Stimulated activated CD8-positive, alpha-beta memory T cell treated with anti-CD3 and anti-CD28 coated beads, Interleukin-7, amount 100 ng/mL, for 24 hours (primary cell): Measurements from ENCODE around the gene ANO6.
"Not testable (repeated sequence)": the region's sequence is repeated elsewhere in the genome, so short reads cannot be mapped to it uniquely, and the experiment has no call there.

Experiments
- DNase-seq: peaks from one replicate; pipeline ENCODE4 v3.0.0-alpha.2; 2020; ENCODE audit warnings: low read depth

ANO6 gene

DNA sequence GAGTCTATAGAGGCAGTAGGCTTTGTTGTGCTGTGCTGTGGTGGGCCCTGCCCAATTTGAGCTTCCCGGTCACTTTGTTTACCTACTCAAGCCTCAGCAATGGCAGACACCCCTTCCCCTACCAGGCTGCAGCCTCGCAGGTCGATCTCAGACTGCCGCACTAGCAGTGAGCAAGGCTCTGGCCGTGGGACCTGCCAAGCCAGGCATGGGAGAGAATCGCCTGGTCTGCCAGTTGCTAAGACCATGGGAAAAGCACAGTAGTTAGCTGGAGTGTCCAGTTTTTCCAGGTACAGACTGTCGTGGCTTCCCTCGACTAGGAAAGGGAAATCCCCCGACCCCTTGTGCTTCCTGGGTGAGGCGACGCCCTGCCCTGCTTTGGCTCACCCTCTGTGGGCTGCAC is 26.3 kb downstream of the ANO6 start:
- DNase-seq: no peak

DNA sequence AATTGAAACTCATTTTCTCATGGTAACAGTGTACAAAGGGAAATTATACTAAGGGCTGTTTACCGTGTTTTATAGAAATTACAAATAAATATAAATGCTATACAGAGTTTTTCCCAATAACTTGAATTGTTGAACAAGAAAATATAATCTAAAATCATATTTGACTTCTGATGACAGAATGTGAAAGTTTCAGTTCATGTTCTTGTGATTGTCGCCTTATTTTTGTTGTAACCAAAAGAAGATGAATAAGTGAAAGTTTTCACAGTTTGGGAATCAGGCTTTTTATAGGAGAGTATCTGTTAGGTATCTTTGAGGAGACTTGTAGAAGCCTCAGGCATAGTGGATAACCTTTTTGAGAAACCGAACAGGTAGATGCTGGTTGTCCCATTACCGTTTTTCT is 28.1 kb downstream of the ANO6 start:
- no peak for DNase-seq

- no peak for DNase-seq
These were observed 28.9 kb downstream of the ANO6 start for GRCh38 chr12:45244561-45245343.

- no peak for DNase-seq
These were observed 30.3 kb downstream of the ANO6 start for GRCh38 chr12:45246236-45246635.

DNA sequence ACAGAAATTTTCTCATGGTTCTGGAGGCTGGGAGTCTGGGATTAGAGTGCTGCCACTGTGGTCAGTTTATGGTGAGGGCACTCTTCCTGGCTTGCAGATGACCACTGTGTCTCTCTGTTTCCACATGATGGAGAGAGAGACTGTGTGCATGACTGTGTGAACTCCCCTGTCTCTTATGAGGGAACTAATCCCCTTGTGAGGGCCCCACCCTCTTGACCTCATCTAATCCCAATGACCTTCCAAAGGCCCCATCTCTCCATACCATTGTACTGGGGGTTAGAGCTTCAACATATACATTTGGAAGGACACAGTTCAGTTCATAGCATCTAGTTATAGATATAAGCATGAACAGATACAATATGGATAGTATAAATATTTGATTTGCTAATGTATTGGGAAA is 31.7 kb downstream of the ANO6 start:
- no peak for DNase-seq

DNA sequence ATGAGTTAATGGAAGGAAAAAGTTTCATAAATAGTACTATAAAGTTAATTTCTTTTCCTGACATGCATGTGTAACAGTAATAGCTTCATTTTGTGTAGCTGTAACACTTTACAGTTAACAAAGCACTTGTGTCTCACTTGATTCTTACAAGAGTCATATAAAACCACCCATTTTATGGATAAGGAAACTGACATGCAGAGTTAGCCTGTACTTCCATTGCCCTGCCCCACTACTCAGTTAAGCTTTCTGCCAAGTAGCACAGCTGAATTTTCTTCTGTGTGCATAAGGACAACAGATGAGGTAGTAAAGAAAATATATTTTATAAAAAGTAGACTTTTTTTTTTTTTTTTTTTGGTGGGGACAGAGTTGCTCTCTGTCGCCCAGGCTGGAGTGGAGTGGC is 32.2 kb downstream of the ANO6 start:
- no peak for DNase-seq

GRCh38 chr12:45254254-45254653 is 38.4 kb downstream of the ANO6 start:
- no peak for DNase-seq

GRCh38 chr12:45256721-45257120 is 40.8 kb downstream of the ANO6 start:
- DNase-seq: no peak

DNA sequence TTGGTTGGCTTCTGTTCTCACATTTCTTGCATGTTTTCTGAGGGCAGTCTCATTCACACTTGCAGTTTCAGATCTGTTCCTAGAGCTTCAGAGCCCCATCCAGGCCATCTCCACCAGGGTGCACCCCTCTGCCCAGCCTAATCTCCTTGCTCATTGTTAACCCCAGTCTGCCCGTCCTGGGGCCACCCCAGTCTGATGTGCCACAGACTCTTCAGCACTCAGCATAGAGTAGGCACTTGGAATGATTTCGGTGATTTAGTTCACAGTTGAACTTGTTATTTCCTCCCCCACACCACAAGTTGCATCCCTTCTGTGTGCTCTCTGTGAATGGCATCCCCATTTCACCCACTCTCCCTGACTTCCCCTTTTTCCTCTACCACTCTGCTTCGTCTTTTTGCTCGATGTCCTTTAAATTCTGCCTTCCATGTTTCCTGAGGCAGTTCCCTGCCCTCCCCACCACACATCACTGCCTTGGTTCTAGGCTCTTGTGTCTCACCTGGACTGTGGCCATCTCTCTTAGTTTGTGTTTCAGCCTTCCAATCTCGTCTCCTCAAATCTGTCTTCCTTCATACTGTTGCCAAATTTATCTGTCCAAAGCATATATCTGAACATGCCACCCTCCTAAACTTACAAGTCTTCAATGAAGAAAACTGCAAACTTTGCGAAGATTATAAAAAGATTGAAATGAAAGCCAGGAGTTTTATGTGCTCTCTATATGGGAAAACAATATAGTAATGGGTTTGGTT is 41.5 kb downstream of the ANO6 start:
- no peak for DNase-seq

DNA sequence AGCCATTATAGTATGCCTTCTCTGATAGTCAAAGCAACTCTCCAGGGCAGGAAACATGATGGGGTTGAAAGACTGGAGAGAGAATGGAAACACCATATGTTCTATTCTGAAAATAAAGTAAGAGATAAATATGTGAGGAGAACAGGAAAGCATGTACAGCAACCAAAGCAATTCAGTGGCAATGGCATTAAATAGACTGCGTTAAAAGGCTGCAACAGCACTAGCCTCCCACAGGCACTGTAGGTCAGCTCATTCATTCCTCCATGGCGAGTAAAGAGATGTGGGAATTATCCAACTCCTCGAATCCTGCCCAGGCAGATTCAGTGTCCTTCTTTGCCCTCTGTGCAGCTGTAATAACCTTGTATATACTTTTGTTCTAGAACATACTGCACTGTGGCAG is 43.8 kb downstream of the ANO6 start:
- no peak for DNase-seq

DNA sequence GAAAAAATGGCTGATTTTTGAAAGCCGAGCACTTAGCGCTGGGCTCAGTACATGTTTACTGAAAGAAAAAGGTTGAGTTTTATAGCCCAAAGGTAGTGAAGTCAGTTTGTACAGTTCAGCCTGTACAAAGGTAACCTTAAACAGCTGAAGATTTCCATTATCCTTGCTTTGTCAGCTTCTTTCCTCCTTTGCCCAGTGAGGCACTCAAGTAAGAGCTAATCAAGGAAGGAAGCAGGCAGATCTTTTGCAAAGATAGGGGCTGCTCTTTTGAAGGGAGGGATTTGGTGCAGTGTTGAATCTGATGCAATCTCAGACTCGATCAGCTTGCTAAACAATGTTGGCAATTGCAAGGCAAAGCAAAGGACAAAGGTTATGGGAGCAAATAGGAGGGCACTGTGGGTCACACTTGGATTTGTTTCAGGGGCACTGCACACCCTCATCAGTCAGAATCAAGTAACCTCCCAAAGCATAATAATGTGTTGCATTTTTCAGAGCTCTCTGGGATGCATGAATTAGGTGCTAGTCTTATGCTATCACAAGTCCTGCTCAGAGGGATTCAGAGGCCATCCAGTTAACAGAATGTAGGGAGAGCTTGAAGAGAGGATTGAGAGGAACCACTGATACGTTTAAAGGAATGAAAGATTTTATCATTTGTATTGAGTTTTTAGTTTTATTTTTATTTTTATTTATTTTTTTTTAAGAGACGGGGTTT is 44.4 kb downstream of the ANO6 start:
- no peak for DNase-seq

DNA sequence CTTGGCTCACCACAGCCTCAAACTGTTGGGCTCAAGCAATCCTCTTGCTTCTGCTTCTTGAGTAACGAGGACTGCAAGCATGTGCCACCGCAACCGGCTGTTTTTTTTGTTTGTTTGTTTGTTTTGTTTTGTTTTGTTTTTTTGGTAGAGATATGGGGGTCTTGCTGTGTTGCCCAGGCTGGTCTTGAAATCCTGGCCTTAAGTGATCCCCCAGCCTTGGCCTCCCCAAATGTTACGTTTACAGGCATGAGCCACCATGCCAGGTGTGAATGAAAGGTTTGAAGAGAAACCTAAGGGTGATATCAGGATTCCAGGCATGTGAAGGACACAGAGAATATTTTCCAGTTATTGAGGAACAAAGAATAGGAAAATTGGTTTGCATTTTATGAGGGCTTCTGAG is 45.0 kb downstream of the ANO6 start:
- no peak for DNase-seq

- DNase-seq: not testable (repeated sequence)
These were observed 46.3 kb downstream of the ANO6 start for GRCh38 chr12:45262185-45262584.

DNA sequence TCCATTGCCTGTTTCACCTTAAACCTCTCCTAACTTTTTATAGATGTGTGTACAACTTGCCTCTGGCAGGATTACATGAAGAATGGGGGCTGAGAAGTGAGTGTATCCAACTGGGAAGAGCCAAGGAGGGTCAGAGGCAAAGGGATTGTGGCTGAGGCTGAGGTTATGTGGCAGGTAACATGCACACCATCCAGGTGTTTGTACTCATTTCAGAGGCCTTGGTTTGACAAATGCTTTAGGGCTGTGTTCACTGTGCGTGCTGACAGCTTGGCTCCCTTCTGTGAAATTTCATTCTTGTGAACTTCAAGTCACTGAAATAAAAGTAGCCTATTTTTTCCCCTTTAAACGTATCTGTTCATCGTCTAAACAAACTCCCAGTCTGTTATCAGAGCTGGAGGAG is 47.7 kb downstream of the ANO6 start:
- no peak for DNase-seq

DNA sequence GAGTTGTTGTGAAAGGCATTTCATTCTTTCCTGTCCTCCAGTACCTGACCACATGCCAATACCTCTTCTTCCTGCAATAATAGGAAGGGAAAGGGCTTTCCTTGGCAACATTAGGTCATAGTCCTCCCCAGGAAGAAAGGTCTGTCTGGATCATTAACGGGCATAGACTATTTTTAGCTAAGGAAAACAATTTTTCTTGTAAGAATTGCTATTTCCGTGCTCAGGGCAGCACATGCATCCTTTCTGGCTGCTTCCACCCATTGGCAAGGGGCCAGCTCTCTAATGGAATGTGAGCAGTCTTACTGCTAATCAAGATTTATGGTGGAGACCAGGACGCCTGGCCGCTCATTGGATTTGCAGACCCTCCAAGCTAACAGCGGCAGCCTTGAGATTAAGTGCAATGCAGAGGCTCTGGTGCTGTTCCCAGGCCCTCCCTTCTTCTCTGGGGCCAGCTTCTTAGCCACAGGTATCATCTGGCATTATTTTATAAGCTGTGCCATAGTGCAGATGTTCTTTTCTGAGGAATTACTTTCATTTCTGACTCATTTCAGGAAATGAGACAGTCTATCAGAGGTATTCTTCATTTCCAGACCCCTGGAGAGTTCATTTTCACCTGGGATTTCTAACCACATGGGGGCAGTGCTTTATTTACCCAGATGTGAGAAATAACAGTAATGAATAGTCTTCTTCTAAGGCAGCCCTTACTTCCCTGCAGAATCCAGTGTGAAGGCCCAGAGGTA is 52.9 kb downstream of the ANO6 start:
- DNase-seq: no peak

DNA sequence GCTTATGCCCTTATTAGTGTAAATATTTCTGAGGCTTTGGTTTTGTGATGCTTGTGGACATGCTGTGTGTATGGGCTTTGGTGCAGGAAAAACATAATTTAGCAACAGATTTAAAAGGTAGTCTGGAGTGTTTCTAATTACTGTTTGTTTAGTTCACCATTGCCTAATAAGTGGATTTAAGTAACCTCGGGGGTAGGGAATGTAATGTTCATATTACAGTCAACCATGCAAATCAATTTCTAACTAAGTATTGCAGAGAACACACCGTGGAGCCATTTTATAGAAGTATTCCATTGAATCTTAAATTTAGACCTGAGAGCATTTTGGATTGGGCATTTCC is 53.5 kb downstream of the ANO6 start:
- DNase-seq: no peak

DNA sequence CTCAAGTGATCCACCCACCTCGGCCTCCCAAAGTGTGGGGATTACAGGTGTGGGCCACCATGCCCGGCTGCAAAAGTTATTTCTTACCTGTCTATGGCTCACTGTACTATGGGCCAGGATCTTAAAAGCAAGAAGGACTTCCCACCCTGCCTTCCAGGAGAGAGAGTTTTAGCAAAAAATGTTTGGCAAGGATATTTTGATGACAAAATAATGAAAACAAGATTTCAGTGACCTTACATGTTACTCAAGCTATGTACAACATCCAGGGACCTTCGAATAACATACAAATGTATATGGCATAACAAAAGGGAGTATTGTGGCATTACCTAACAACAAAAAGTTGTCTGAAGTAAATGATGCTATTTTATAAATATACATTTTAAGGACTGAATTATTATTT is 55.1 kb downstream of the ANO6 start:
- DNase-seq: no peak

GRCh38 chr12:45273717-45274271 is 57.9 kb downstream of the ANO6 start:
- DNase-seq: no peak

- DNase-seq: no peak
These were observed 60.4 kb downstream of the ANO6 start for GRCh38 chr12:45276154-45276755.

DNA sequence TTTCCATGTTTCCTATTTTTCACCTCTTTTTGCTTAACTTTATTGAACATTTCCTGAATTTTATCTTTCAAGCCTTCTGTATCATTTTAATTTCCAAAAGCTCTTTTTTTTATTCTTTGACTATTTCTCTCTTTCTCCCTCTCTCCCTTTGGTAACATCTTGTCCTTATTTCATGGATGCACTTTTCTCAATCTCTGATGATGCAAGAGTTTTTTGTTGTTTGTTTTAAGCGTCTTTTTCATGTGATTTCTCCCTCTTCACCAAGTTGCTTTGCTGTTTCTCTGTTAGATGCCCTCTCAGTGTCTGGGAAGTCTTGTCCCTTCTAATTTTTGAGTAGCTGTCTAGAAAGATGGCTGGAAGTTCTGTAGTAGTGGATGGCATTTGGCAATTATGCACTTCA is 62.6 kb downstream of the ANO6 start:
- no peak for DNase-seq

- DNase-seq: no peak
These were observed 64.3 kb downstream of the ANO6 start for GRCh38 chr12:45279931-45280830.
